Thyroid gland (tissue), 4 donors: Measurements from ENCODE around the gene CARD14. TPM values are rescaled to one million over a fixed set of nuclear protein-coding genes. Genes with fewer than 3 reads are reported as not detected.

ENCODE experiments used
- DNase-seq, 2 donors: peaks; one replicate each; pipeline ENCODE4 v3.0.0-alpha.2; 2019
- H3K27ac ChIP-seq, 3 donors: fragments of 200-600 bp; sonication (generic); 1 replicate in 2 of 3; 2 replicates in 1 of 3; pipeline ENCODE4 v1.5.1; 2016 to 2019; ENCODE audit warnings: mild to moderate bottlenecking in 1 of 3, moderate library complexity in 1 of 3
- H3K27me3 ChIP-seq: fragments of 200-600 bp; sonication (generic); one replicate; pipeline ENCODE4 v1.5.1; 2019
- H3K36me3 ChIP-seq, 2 donors: fragments of 200-600 bp; sonication (generic); one replicate each; pipeline ENCODE4 v1.5.1; 2016 to 2019
- H3K4me1 ChIP-seq, 2 donors: fragments of 200-600 bp; sonication (generic); one replicate each; pipeline ENCODE4 v1.5.1; 2017 to 2019
- H3K4me3 ChIP-seq, 3 donors: fragments of 200-600 bp; sonication (generic); replicated peaks in 1 of 3; 1 replicate in 2 of 3; 2 replicates in 1 of 3; pipeline ENCODE4 v1.5.1; 2016; ENCODE audit warnings: mild to moderate bottlenecking in 1 of 3
- H3K9me3 ChIP-seq: fragments of 200-600 bp; sonication (generic); one replicate; pipeline ENCODE4 v1.5.1; 2017
- POLR2A ChIP-seq, 2 donors: fragments of 450-650 bp; IDR thresholded peaks; one replicate each; pipeline ENCODE4 v1.6.1; 2017; ENCODE audit warnings: antibody characterized with exemption in 2 of 2, mild to moderate bottlenecking in 2 of 2, moderate library complexity in 1 of 2
- WGBS, 2 donors: methylation state at CpG; one replicate each; pipeline ENCODE4 v1.1.5; 2017; 5-methylcytosine and 5-hydroxymethylcytosine counted together
- intact Hi-C: fragments of 100-400 bp; cut with DNase I; formaldehyde crosslinking; loops from one replicate; pipeline ENCODE4 v1.15.1; 2023
- total RNA-seq, 4 donors: library from RNA; depleted of rRNA; stranded (reverse); fragments of >200 nt; gene quantifications; one replicate each; pipeline ENCODE4 v1.2.3, GENCODE V29; 2016
- TF ChIP-seq, protein P1 (sequence below), 6 experiments: fragments of 200-600 bp in 3 of 6; fragments of 450-650 bp in 3 of 6; sonication (generic) in 3 of 6; IDR thresholded peaks; one replicate each; pipeline ENCODE4 v1.5.1; 2016 to 2019; ENCODE audit warnings: antibody characterized with exemption in 6 of 6, mild to moderate bottlenecking in 2 of 6, inconsistent platforms in 1 of 6, moderate library complexity in 1 of 6

The CARD14 gene
- total RNA-seq, 4 donors from 2014 or later: 0.34 to 3.9 TPM; not detected in 2

DNA sequence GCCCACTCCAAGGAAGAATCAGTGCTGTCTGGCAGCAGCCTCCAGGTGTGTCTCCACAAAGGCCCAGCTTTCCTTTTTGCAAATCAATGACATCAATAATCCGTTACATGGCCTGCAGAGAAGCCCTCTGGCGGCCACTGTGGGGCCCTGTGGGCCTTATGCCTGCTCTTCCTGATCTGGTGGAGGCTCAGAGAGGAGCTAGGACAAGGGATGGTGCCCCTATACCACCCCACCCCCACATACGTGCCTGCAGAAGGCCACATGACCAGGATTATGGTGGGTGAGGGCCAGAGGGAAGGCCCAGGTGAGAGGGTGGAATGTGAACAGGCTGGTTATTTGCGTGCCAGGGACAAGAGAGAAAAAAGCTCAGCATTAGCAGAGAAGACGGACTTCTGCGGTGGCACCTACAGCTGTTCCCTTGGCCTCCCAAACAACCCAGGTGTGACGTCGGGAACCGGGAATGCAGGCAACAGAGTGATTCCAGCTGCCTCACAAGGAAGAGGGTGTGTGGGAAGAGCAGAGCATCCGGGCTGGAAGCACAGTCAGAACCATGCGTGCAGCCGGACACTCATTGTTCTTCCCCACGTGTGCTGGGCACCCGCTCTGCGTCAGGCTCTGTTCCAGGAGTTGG is 45.4 kb upstream of the CARD14 start:
- Histone ChIP-seq H3K27ac (peak overlapping the region in 1 of 3 donors; percentile 3), H3K4me3 (no peak overlapping the region), H3K9me3 (no peaks in the 10 kb centered on the region), H3K4me1 (peaks cover 0 to 15% of the 10 kb centered on the region in 2 donors), H3K36me3 (no peaks in the 10 kb centered on the region), H3K27me3 (no peaks in the 10 kb centered on the region)
- 61 to 64% methylated on average over 14 to 15 of the region's 15 CpGs for WGBS, 2 donors
- peak; percentile 35 to 42 for DNase-seq
- intact Hi-C loops: no loop called here
- no peak for TF ChIP-seq POLR2A (IDR thresholded peaks at IDR 0.05)
- TF ChIP-seq, protein P1, sequence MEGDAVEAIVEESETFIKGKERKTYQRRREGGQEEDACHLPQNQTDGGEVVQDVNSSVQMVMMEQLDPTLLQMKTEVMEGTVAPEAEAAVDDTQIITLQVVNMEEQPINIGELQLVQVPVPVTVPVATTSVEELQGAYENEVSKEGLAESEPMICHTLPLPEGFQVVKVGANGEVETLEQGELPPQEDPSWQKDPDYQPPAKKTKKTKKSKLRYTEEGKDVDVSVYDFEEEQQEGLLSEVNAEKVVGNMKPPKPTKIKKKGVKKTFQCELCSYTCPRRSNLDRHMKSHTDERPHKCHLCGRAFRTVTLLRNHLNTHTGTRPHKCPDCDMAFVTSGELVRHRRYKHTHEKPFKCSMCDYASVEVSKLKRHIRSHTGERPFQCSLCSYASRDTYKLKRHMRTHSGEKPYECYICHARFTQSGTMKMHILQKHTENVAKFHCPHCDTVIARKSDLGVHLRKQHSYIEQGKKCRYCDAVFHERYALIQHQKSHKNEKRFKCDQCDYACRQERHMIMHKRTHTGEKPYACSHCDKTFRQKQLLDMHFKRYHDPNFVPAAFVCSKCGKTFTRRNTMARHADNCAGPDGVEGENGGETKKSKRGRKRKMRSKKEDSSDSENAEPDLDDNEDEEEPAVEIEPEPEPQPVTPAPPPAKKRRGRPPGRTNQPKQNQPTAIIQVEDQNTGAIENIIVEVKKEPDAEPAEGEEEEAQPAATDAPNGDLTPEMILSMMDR (IDR thresholded peaks at IDR 0.05): peak in 3 of 6 experiments; percentile 27 to 45 (median 44)

DNA sequence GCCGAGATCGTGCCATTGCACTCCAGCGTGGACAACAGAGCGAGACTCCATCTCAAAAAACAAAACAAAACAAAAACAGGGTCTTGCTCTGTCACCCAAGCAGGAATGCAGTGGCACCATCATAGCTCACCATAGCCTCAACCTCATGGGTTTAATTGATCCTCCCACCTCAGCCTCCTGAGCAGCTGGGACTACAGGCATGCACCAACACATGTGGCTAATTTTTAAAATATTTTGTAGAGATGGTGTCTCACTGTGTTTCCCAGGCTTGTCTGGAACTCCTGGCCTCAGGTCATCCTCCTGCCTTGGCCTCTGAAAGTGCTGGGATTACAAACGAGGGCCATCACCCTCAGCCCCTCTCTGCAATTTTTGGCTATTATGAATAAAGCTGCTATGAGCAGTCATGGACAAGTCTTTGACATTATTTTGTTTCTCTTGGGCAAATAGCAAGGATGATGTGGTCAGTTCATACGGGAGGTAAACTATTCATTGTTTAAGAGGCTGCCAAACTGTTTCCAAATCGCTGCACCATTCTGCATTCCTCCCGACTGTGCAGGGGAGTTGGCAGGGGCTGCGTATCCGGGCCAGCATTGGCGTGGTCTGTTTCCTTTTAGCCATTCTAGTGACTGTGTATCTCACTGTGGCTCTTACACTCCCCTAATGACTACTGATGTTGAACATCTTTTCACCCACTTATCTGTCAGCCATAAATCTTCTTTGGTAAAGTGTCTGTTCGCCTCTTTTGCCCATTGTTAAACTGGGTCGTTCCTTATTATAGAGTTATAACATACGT is 44.0 kb upstream of the CARD14 start:
- Histone ChIP-seq H3K9me3 (no peaks in the 10 kb centered on the region), H3K27me3 (no peaks in the 10 kb centered on the region), H3K4me3 (no peak overlapping the region), H3K27ac (no peak overlapping the region), H3K4me1 (peaks cover 0 to 15% of the 10 kb centered on the region in 2 donors), H3K36me3 (no peaks in the 10 kb centered on the region)
- 55 to 59% methylated on average over 14 of the region's 14 CpGs for WGBS, 2 donors
- intact Hi-C loops: no loop called here
- TF ChIP-seq POLR2A (IDR thresholded peaks at IDR 0.05): no peak
- TF ChIP-seq, protein P1 (IDR thresholded peaks at IDR 0.05): no peak
- peak; percentile 26 to 50 for DNase-seq

DNA sequence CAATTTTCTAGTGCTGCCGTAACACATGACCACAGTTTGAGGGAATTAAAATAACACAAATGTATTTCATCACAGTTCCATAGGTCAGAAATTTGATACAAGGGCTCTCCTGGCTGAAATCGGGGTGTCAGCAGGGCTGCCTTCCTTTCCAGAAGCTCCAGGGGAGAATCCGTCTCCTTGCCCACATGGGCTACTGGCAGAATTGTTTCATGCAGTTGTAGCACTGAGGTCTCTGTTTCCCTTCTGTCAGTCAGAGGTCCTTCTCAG is 43.4 kb upstream of the CARD14 start:
- Histone ChIP-seq H3K4me3 (no peak overlapping the region), H3K27ac (no peak overlapping the region), H3K27me3 (no peaks in the 10 kb centered on the region), H3K36me3 (no peaks in the 10 kb centered on the region), H3K9me3 (no peaks in the 10 kb centered on the region), H3K4me1 (peaks cover 0 to 15% of the 10 kb centered on the region in 2 donors)
- WGBS, 2 donors: 77 to 86% methylated on average over 3 of the region's 3 CpGs
- intact Hi-C loops: no loop called here
- TF ChIP-seq, protein P1 (IDR thresholded peaks at IDR 0.05): no peak
- TF ChIP-seq POLR2A (IDR thresholded peaks at IDR 0.05): no peak
- DNase-seq: no peak

DNA sequence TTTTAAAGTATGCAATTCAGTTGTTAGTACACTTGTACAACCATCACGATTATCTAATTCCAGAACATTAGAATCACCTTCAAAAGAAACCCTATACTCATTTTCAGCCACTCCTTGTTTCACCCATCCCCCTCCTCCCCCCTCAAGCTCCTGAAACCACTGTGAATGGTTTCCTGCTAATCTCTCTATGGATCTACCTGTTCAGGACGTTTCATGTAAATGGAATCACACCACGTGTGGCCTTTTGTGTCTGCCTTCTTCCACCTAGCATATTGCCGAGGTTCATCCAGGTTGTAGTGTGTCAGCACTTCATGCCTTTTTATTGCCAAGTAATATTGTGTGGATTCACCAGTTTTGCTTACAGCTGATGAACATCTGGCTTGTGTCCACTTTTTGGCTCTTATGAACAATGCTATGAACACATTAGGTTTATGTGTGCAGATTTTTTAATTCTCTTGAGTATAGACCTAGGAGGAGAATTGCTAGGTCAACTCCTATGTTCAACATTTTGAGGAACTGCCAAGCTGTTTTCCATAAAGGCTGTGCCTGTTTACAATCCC is 40.7 kb upstream of the CARD14 start:
- peaks cover 7 to 8% of the 10 kb centered on the region in 2 donors for H3K36me3 ChIP-seq
- no peak for DNase-seq
- H3K27me3 ChIP-seq: no peaks in the 10 kb centered on the region
- H3K4me3 ChIP-seq: no peak overlapping the region
- WGBS, 2 donors: 32 to 37% methylated on average over 4 of the region's 4 CpGs
- TF ChIP-seq, protein P1 (IDR thresholded peaks at IDR 0.05): no peak
- TF ChIP-seq POLR2A (IDR thresholded peaks at IDR 0.05): no peak
- H3K9me3 ChIP-seq: no peaks in the 10 kb centered on the region
- no peak overlapping the region for H3K27ac ChIP-seq
- intact Hi-C loops: no loop called here
- peaks cover 0 to 15% of the 10 kb centered on the region in 2 donors for H3K4me1 ChIP-seq

DNA sequence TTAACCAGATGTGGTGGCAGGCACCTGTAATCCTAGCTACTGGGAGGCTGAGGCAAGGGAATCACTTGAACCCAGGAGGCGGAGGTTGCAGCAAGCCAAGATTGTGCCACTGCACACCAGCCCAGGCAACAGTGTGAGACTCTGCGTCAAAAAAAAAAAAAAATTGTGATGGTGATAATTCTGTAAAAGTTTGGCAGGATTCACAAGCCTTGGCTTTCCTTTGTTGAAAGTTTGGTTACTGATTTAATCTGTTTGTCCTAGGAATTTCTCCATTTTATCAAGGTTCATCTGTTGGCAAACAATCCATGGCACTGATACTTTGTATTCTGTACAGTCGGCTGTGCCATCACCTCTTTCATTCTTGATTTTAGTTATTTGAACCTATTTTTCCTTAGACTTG is 38.8 kb upstream of the CARD14 start:
- Histone ChIP-seq H3K9me3 (no peaks in the 10 kb centered on the region), H3K27me3 (no peaks in the 10 kb centered on the region), H3K4me3 (no peak overlapping the region), H3K4me1 (peaks cover 0 to 3% of the 10 kb centered on the region in 2 donors), H3K36me3 (peaks cover 25% of the 10 kb centered on the region in 2 donors), H3K27ac (no peak overlapping the region)
- intact Hi-C loops: no loop called here
- no peak for DNase-seq
- WGBS, 2 donors: 87 to 90% methylated on average over 3 of the region's 3 CpGs
- TF ChIP-seq POLR2A (IDR thresholded peaks at IDR 0.05): no peak
- TF ChIP-seq, protein P1 (IDR thresholded peaks at IDR 0.05): no peak
